ENCODE results near the gene GLRA1. TPM values are rescaled to one million over a fixed set of nuclear protein-coding genes. Genes with fewer than 3 reads are reported as not detected.

The GLRA1 gene
- total RNA-seq, 5 donors from 2014 or later (not counting 1 experiment from before 2014, with no cell fraction given) = not detected

DNA sequence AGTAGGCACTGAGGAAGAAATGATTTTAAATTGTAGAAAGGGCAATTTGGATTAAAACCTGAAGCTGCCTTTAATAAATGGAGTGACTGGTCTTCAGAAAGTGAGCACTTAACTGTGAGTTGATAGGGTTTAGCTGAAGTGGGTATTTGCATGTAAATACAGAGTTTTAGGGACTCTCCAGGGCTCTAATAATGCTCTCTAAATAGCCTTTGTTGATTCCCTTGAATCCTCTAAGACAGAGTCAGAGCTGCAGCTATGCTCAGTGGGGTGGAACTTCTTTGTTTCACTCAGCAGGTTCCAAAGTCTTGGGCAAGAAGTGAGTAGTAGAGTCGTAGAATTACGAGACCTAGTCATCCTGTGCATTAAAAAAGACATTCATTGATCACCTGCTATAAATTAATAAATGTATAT lies 21.4 kb downstream of the GLRA1 start:
- H3K36me3 Mint-ChIP-seq = no peaks in the 10 kb centered on the region
- H3K27ac Mint-ChIP-seq = no peak overlapping the region
- no peak overlapping the region for H3K4me3 Mint-ChIP-seq
- H3K4me1 ChIP-seq (ENCODE audit: control insufficient read depth in 1 of 2, extremely low read depth in 1 of 2, insufficient read depth in 2 of 2, low read length in 2 of 2) = no peaks in the 10 kb centered on the region
- no peaks in the 10 kb centered on the region for H3K4me1 Mint-ChIP-seq
- ChIA-PET CTCF (interaction anchor here in 1 of 2 donors (0.5 to 1.1 kb wide), 2 partner anchors 22 to 26 kb away, joined by 3 to 7 read pairs; no protein-coding TSS in a partner anchor), POLR2A (no interaction called here)
- H3K9me3 Mint-ChIP-seq = peaks cover 0 to 4% (median 0%) of the 10 kb centered on the region in 3 donors
- no peaks in the 10 kb centered on the region for H3K36me3 ChIP-seq (ENCODE audit: control insufficient read depth in 2 of 2, extremely low read depth in 1 of 2, insufficient read depth in 1 of 2, low read length in 1 of 2)
- H3K27me3 Mint-ChIP-seq = peaks cover 3 to 11% of the 10 kb centered on the region in 2 donors
- no peak overlapping the region for H3K4me3 ChIP-seq (ENCODE audit: control insufficient read depth in 1 of 2, extremely low read depth in 1 of 2, low read length in 1 of 2)
- H3K27ac ChIP-seq (ENCODE audit: low read length) = no peak overlapping the region
- DNase-seq (no peak), ATAC-seq (replicated peaks in 1 of 4) (no peak)
- H3K9me3 ChIP-seq = no peaks in the 10 kb centered on the region
- no CpG with 5 or more reads among the region's 2 CpGs for WGBS (ENCODE audit: insufficient coverage)
- peaks cover 0 to 3% of the 10 kb centered on the region in 2 experiments for H3K27me3 ChIP-seq (replicated peaks in 1 of 2; ENCODE audit: control insufficient read depth in 2 of 2, extremely low read depth in 1 of 2, insufficient read depth in 2 of 2, low read length in 1 of 2)

DNA sequence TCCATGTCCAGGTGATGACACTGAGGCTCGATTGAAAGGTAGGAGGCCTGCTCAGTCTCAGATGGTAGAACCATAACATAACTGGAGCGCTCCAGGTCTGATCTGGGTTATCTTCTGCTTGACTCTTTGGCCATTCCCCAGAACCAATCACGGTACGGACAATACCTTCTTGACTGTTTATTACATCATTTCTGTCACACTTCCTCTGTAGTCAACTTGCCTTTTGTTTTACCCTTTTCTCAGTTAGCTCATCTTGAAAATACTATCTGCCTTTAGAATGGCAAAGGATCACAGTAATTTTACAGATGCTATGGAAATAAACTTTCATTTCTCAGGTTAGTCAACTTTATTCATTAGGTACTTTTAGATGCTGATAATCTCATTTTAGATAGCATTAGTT lies 22.4 kb downstream of the GLRA1 start:
- Mint-ChIP-seq H3K9me3 (peaks cover 0 to 4% (median 0%) of the 10 kb centered on the region in 3 donors), H3K4me1 (no peaks in the 10 kb centered on the region), H3K27ac (no peak overlapping the region), H3K36me3 (no peaks in the 10 kb centered on the region), H3K4me3 (no peak overlapping the region), H3K27me3 (peaks cover 3 to 11% of the 10 kb centered on the region in 2 donors)
- Histone ChIP-seq H3K9me3 (no peaks in the 10 kb centered on the region), H3K36me3 (ENCODE audit: control insufficient read depth in 2 of 2, extremely low read depth in 1 of 2, insufficient read depth in 1 of 2, low read length in 1 of 2) (no peaks in the 10 kb centered on the region), H3K27me3 (replicated peaks in 1 of 2; ENCODE audit: control insufficient read depth in 2 of 2, extremely low read depth in 1 of 2, insufficient read depth in 2 of 2, low read length in 1 of 2) (peaks cover 0 to 3% of the 10 kb centered on the region in 2 experiments), H3K4me3 (ENCODE audit: control insufficient read depth in 1 of 2, extremely low read depth in 1 of 2, low read length in 1 of 2) (no peak overlapping the region), H3K27ac (ENCODE audit: low read length) (no peak overlapping the region), H3K4me1 (ENCODE audit: control insufficient read depth in 1 of 2, extremely low read depth in 1 of 2, insufficient read depth in 2 of 2, low read length in 2 of 2) (no peaks in the 10 kb centered on the region)
- DNase-seq (no peak), ATAC-seq (replicated peaks in 1 of 4) (no peak)
- WGBS (ENCODE audit: insufficient coverage) = 80% methylated on average over 4 of the region's 4 CpGs
- POLR2A ChIA-PET = no interaction called here
- CTCF ChIA-PET = no interaction called here

DNA sequence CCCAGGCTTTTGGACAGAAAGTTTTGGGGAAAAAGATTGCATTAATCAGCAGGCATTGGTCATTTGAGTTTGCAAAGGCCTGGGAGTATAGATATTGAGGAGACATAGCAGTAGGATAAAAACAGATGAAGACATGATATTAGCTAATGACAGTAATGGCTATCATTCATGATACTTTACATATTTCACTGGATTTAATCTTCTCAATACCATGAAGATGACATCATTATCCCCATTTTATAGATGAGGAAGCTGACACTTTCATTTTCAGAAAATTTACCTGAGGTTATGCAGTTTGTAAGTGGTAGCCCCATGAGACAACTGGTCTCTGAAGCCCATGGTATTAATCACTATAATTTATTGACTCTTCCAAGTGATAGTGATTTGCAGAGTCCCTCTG lies 23.0 kb downstream of the GLRA1 start:
- DNase-seq (no peak), ATAC-seq (replicated peaks in 1 of 4) (no peak)
- Mint-ChIP-seq H3K4me3 (no peak overlapping the region), H3K36me3 (no peaks in the 10 kb centered on the region), H3K27me3 (peaks cover 3 to 11% of the 10 kb centered on the region in 2 donors), H3K9me3 (peaks cover 0 to 4% (median 0%) of the 10 kb centered on the region in 3 donors), H3K27ac (no peak overlapping the region), H3K4me1 (no peaks in the 10 kb centered on the region)
- H3K36me3 ChIP-seq (ENCODE audit: control insufficient read depth in 2 of 2, extremely low read depth in 1 of 2, insufficient read depth in 1 of 2, low read length in 1 of 2) = no peaks in the 10 kb centered on the region
- H3K9me3 ChIP-seq = no peaks in the 10 kb centered on the region
- H3K27ac ChIP-seq (ENCODE audit: low read length) = no peak overlapping the region
- H3K4me3 ChIP-seq (ENCODE audit: control insufficient read depth in 1 of 2, extremely low read depth in 1 of 2, low read length in 1 of 2) = no peak overlapping the region
- H3K4me1 ChIP-seq (ENCODE audit: control insufficient read depth in 1 of 2, extremely low read depth in 1 of 2, insufficient read depth in 2 of 2, low read length in 2 of 2) = no peaks in the 10 kb centered on the region
- H3K27me3 ChIP-seq (replicated peaks in 1 of 2; ENCODE audit: control insufficient read depth in 2 of 2, extremely low read depth in 1 of 2, insufficient read depth in 2 of 2, low read length in 1 of 2) = peaks cover 0 to 3% of the 10 kb centered on the region in 2 experiments
- POLR2A ChIA-PET = no interaction called here
- CTCF ChIA-PET = no interaction called here

DNA sequence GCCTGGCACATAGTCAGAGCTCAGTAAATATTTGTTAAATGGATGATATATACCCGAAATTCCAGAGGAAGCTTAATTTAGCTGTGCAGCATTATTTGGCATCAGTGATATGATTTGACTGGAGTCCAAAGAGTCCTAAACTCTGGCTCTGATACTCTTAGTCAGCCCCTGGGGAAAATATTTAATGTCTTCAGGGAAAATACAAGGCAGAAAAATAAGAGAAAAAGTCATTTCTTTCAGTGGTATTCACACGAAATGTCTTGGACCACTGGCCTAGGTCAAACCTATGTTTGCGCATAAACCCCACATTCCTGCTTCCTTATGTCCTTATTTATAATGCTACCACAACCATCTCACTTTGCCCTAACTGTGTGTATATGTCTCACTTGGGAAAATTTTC lies 23.8 kb downstream of the GLRA1 start:
- Histone ChIP-seq H3K36me3 (ENCODE audit: control insufficient read depth in 2 of 2, extremely low read depth in 1 of 2, insufficient read depth in 1 of 2, low read length in 1 of 2) (no peaks in the 10 kb centered on the region), H3K27ac (ENCODE audit: low read length) (no peak overlapping the region), H3K4me3 (ENCODE audit: control insufficient read depth in 1 of 2, extremely low read depth in 1 of 2, low read length in 1 of 2) (no peak overlapping the region), H3K4me1 (ENCODE audit: control insufficient read depth in 1 of 2, extremely low read depth in 1 of 2, insufficient read depth in 2 of 2, low read length in 2 of 2) (no peaks in the 10 kb centered on the region), H3K9me3 (no peaks in the 10 kb centered on the region), H3K27me3 (replicated peaks in 1 of 2; ENCODE audit: control insufficient read depth in 2 of 2, extremely low read depth in 1 of 2, insufficient read depth in 2 of 2, low read length in 1 of 2) (peaks cover 0 to 3% of the 10 kb centered on the region in 2 experiments)
- CTCF ChIA-PET = no interaction called here
- H3K27ac Mint-ChIP-seq = no peak overlapping the region
- no peaks in the 10 kb centered on the region for H3K4me1 Mint-ChIP-seq
- peaks cover 0 to 4% (median 0%) of the 10 kb centered on the region in 3 donors for H3K9me3 Mint-ChIP-seq
- no peak overlapping the region for H3K4me3 Mint-ChIP-seq
- POLR2A ChIA-PET = no interaction called here
- peaks cover 3 to 11% of the 10 kb centered on the region in 2 donors for H3K27me3 Mint-ChIP-seq
- 30% methylated on average over 2 of the region's 3 CpGs for WGBS (ENCODE audit: insufficient coverage)
- no peaks in the 10 kb centered on the region for H3K36me3 Mint-ChIP-seq
- DNase-seq (no peak), ATAC-seq (replicated peaks in 1 of 4) (no peak)

DNA sequence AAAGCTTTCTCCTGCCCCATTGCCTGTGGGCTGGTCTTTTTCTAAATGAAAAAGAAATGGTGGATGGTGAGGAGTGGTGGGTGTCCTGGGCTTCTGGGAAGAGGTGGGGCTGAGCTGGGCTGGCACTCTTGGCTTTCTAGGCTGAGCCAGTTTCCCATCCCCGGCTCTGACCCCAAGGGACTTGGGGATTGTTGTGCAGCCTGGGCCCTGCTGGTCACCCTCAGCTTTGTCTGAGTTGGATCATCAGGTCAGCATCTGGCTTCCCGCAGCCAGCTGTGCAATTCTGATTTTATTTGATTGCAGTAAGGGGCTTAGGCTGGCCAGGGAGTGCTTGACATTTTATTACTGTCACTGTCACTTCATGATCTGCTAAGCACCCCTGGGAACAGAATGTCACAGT lies 25.3 kb downstream of the GLRA1 start:
- peaks cover 0 to 6% of the 10 kb centered on the region in 2 experiments for H3K27me3 ChIP-seq (replicated peaks in 1 of 2; ENCODE audit: control insufficient read depth in 2 of 2, extremely low read depth in 1 of 2, insufficient read depth in 2 of 2, low read length in 1 of 2)
- H3K36me3 ChIP-seq (ENCODE audit: control insufficient read depth in 2 of 2, extremely low read depth in 1 of 2, insufficient read depth in 1 of 2, low read length in 1 of 2) = no peaks in the 10 kb centered on the region
- no peak overlapping the region for H3K4me3 ChIP-seq (ENCODE audit: control insufficient read depth in 1 of 2, extremely low read depth in 1 of 2, low read length in 1 of 2)
- ATAC-seq (replicated peaks in 1 of 4) = no peak
- POLR2A ChIA-PET = no interaction called here
- CTCF ChIA-PET = no interaction called here
- no peaks in the 10 kb centered on the region for H3K9me3 ChIP-seq
- Mint-ChIP-seq H3K36me3 (no peaks in the 10 kb centered on the region), H3K4me1 (no peaks in the 10 kb centered on the region), H3K4me3 (no peak overlapping the region), H3K9me3 (peaks cover 0 to 4% (median 0%) of the 10 kb centered on the region in 3 donors), H3K27me3 (peaks cover 3 to 11% of the 10 kb centered on the region in 2 donors), H3K27ac (no peak overlapping the region)
- DNase-seq = no peak
- H3K4me1 ChIP-seq (ENCODE audit: control insufficient read depth in 1 of 2, extremely low read depth in 1 of 2, insufficient read depth in 2 of 2, low read length in 2 of 2) = no peaks in the 10 kb centered on the region
- H3K27ac ChIP-seq (ENCODE audit: low read length) = no peak overlapping the region
- WGBS (ENCODE audit: insufficient coverage) = 55% methylated on average over 1 of the region's 2 CpGs

DNA sequence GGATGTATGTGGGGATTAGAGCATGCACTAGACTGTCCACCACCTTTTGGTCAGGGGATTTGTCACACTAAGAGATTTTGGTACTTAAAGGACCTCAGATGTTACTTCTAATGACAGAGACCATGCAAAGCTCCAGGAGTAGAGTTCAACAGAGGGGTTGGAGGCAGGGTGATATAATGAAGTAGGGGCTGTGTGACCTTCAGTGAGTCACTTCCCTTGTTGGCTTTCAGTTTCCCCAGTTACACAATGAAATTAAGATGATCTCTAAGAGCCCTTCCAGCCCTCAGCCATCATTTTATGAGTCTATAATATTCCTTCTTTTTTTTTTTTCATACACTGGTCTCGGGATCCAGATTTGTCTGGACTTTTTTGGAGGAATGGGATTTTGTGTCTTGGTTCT lies 26.8 kb downstream of the GLRA1 start:
- Histone ChIP-seq H3K36me3 (ENCODE audit: control insufficient read depth in 2 of 2, extremely low read depth in 1 of 2, insufficient read depth in 1 of 2, low read length in 1 of 2) (no peaks in the 10 kb centered on the region), H3K4me3 (ENCODE audit: control insufficient read depth in 1 of 2, extremely low read depth in 1 of 2, low read length in 1 of 2) (no peak overlapping the region), H3K27me3 (replicated peaks in 1 of 2; ENCODE audit: control insufficient read depth in 2 of 2, extremely low read depth in 1 of 2, insufficient read depth in 2 of 2, low read length in 1 of 2) (peaks cover 0 to 6% of the 10 kb centered on the region in 2 experiments), H3K4me1 (ENCODE audit: control insufficient read depth in 1 of 2, extremely low read depth in 1 of 2, insufficient read depth in 2 of 2, low read length in 2 of 2) (no peaks in the 10 kb centered on the region), H3K9me3 (no peaks in the 10 kb centered on the region), H3K27ac (ENCODE audit: low read length) (no peak overlapping the region)
- Mint-ChIP-seq H3K27ac (no peak overlapping the region), H3K9me3 (peaks cover 0 to 4% (median 0%) of the 10 kb centered on the region in 3 donors), H3K4me3 (no peak overlapping the region), H3K36me3 (no peaks in the 10 kb centered on the region), H3K4me1 (no peaks in the 10 kb centered on the region), H3K27me3 (peaks cover 3 to 11% of the 10 kb centered on the region in 2 donors)
- CTCF ChIA-PET = no interaction called here
- no CpG with 5 or more reads among the region's 1 CpG for WGBS (ENCODE audit: insufficient coverage)
- no peak for DNase-seq
- POLR2A ChIA-PET = no interaction called here
- no peak for ATAC-seq (replicated peaks in 1 of 4)

DNA sequence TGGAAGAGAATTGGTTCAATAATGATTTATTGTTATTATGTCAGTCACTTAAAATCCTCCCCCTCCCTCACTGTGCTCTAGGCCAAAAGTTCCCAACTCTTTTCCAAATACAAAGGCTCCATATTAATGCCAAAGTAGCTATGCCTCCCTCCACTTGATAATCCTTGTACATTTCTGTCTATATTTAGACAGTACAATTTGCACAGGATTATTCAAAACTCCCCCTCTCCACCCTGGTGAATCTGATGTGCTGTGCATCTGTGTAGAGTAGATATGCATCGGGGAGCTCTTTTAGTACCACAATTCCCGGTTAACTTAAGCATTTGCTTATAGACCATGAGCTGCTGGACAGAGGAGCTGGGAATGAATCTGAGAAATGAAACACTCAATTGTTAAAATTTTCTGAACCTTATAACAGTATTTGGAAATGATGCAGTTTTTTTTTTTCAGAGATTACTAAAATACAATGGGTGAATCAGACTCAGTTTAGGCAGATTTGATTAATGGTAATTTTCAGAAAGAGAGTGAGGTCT lies 27.6 kb downstream of the GLRA1 start:
- Histone ChIP-seq H3K9me3 (no peaks in the 10 kb centered on the region), H3K4me1 (ENCODE audit: control insufficient read depth in 1 of 2, extremely low read depth in 1 of 2, insufficient read depth in 2 of 2, low read length in 2 of 2) (no peaks in the 10 kb centered on the region), H3K27ac (ENCODE audit: low read length) (no peak overlapping the region), H3K4me3 (ENCODE audit: control insufficient read depth in 1 of 2, extremely low read depth in 1 of 2, low read length in 1 of 2) (no peak overlapping the region), H3K36me3 (ENCODE audit: control insufficient read depth in 2 of 2, extremely low read depth in 1 of 2, insufficient read depth in 1 of 2, low read length in 1 of 2) (no peaks in the 10 kb centered on the region), H3K27me3 (replicated peaks in 1 of 2; ENCODE audit: control insufficient read depth in 2 of 2, extremely low read depth in 1 of 2, insufficient read depth in 2 of 2, low read length in 1 of 2) (peaks cover 0 to 6% of the 10 kb centered on the region in 2 experiments)
- Mint-ChIP-seq H3K27me3 (peaks cover 3 to 11% of the 10 kb centered on the region in 2 donors), H3K27ac (no peak overlapping the region), H3K4me1 (no peaks in the 10 kb centered on the region), H3K9me3 (peaks cover 0 to 4% (median 0%) of the 10 kb centered on the region in 3 donors), H3K36me3 (no peaks in the 10 kb centered on the region), H3K4me3 (no peak overlapping the region)
- ChIA-PET POLR2A (no interaction called here), CTCF (interaction anchor here in 1 of 2 donors (0.6 to 0.9 kb wide), 2 partner anchors 72 to 618 kb away, joined by 4 to 8 read pairs; no protein-coding TSS in a partner anchor)
- DNase-seq (no peak), ATAC-seq (replicated peaks in 1 of 4) (no peak)
- no CpG with 5 or more reads among the region's 2 CpGs for WGBS (ENCODE audit: insufficient coverage)
